ENCODE measurements around the gene CENPI. TPM values are rescaled to one million over a fixed set of nuclear protein-coding genes. Genes with fewer than 3 reads are reported as not detected.

The CENPI gene
- total RNA-seq, 1 donor from 2014 or later: 8.4 TPM

GRCh38 chrX:101080326-101081124 lies 17.5 kb upstream of the CENPI start:
- Histone ChIP-seq H3K4me3 (ENCODE audit: low read length in 3 of 3) (no peak overlapping the region), H3K9me3 (ENCODE audit: control insufficient read depth in 3 of 3, low read length in 3 of 3) (no peaks in the 10 kb centered on the region), H3K27me3 (ENCODE audit: control insufficient read depth in 3 of 3, insufficient read depth in 3 of 3, low read length in 3 of 3) (peaks cover 0 to 24% (median 5%) of the 10 kb centered on the region in 3 donors), H3K9ac (ENCODE audit: low read depth in 1 of 3, low read length in 3 of 3) (no peak overlapping the region), H3K4me1 (ENCODE audit: control insufficient read depth in 3 of 3, insufficient read depth in 3 of 3, low read length in 3 of 3) (no peaks in the 10 kb centered on the region), H3K27ac (ENCODE audit: low read depth, low read length) (no peak overlapping the region), H3K36me3 (ENCODE audit: control insufficient read depth in 3 of 3, insufficient read depth in 3 of 3, low read length in 3 of 3) (no peaks in the 10 kb centered on the region)

DNA sequence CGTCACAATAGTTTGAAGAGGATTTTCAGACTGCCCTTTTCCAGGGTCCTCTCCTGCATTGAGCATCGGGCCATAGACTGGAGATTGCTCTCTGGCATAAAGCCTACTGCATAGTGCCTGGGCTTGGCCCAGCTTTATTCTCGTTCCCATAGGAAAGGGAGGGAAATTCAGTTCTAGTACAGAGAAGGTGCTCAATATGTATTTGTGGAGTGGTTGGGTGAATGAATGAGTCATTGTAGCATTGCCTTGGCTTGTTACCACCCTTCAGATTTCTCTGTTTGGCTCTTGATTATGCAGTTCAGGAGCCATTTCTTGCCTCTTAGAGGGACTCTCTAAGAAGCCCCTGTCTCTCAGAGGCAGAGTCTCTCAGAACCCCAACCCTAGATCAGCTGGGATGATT lies 16.8 kb upstream of the CENPI start:
- Histone ChIP-seq H3K4me3 (ENCODE audit: low read length in 3 of 3) (no peak overlapping the region), H3K27me3 (ENCODE audit: control insufficient read depth in 3 of 3, insufficient read depth in 3 of 3, low read length in 3 of 3) (peaks cover 0 to 24% (median 5%) of the 10 kb centered on the region in 3 donors), H3K4me1 (ENCODE audit: control insufficient read depth in 3 of 3, insufficient read depth in 3 of 3, low read length in 3 of 3) (no peaks in the 10 kb centered on the region), H3K9me3 (ENCODE audit: control insufficient read depth in 3 of 3, low read length in 3 of 3) (no peaks in the 10 kb centered on the region), H3K27ac (ENCODE audit: low read depth, low read length) (no peak overlapping the region), H3K36me3 (ENCODE audit: control insufficient read depth in 3 of 3, insufficient read depth in 3 of 3, low read length in 3 of 3) (no peaks in the 10 kb centered on the region), H3K9ac (ENCODE audit: low read depth in 1 of 3, low read length in 3 of 3) (no peak overlapping the region)

- no peak overlapping the region for H3K9ac ChIP-seq (ENCODE audit: low read depth in 1 of 3, low read length in 3 of 3)
- H3K9me3 ChIP-seq (ENCODE audit: control insufficient read depth in 3 of 3, low read length in 3 of 3): no peaks in the 10 kb centered on the region
- no peaks in the 10 kb centered on the region for H3K4me1 ChIP-seq (ENCODE audit: control insufficient read depth in 3 of 3, insufficient read depth in 3 of 3, low read length in 3 of 3)
- no peak overlapping the region for H3K4me3 ChIP-seq (ENCODE audit: low read length in 3 of 3)
- H3K36me3 ChIP-seq (ENCODE audit: control insufficient read depth in 3 of 3, insufficient read depth in 3 of 3, low read length in 3 of 3): no peaks in the 10 kb centered on the region
- no peak overlapping the region for H3K27ac ChIP-seq (ENCODE audit: low read depth, low read length)
- no peaks in the 10 kb centered on the region for H3K27me3 ChIP-seq (ENCODE audit: control insufficient read depth in 3 of 3, insufficient read depth in 3 of 3, low read length in 3 of 3)
Measured at GRCh38 chrX:101091817-101092216, 6.2 kb upstream of the CENPI start.

GRCh38 chrX:101108284-101108683 lies 10.3 kb downstream of the CENPI start:
- no peaks in the 10 kb centered on the region for H3K4me1 ChIP-seq (ENCODE audit: control insufficient read depth in 3 of 3, insufficient read depth in 3 of 3, low read length in 3 of 3)
- no peaks in the 10 kb centered on the region for H3K9me3 ChIP-seq (ENCODE audit: control insufficient read depth in 3 of 3, low read length in 3 of 3)
- no peaks in the 10 kb centered on the region for H3K27me3 ChIP-seq (ENCODE audit: control insufficient read depth in 3 of 3, insufficient read depth in 3 of 3, low read length in 3 of 3)
- no peaks in the 10 kb centered on the region for H3K36me3 ChIP-seq (ENCODE audit: control insufficient read depth in 3 of 3, insufficient read depth in 3 of 3, low read length in 3 of 3)
- H3K4me3 ChIP-seq (ENCODE audit: low read length in 3 of 3): no peak overlapping the region
- no peak overlapping the region for H3K27ac ChIP-seq (ENCODE audit: low read depth, low read length)
- H3K9ac ChIP-seq (ENCODE audit: low read depth in 1 of 3, low read length in 3 of 3): no peak overlapping the region

- Histone ChIP-seq H3K36me3 (ENCODE audit: control insufficient read depth in 3 of 3, insufficient read depth in 3 of 3, low read length in 3 of 3) (no peaks in the 10 kb centered on the region), H3K4me3 (ENCODE audit: low read length in 3 of 3) (no peak overlapping the region), H3K4me1 (ENCODE audit: control insufficient read depth in 3 of 3, insufficient read depth in 3 of 3, low read length in 3 of 3) (no peaks in the 10 kb centered on the region), H3K27ac (ENCODE audit: low read depth, low read length) (no peak overlapping the region), H3K9ac (ENCODE audit: low read depth in 1 of 3, low read length in 3 of 3) (no peak overlapping the region), H3K9me3 (ENCODE audit: control insufficient read depth in 3 of 3, low read length in 3 of 3) (no peaks in the 10 kb centered on the region), H3K27me3 (ENCODE audit: control insufficient read depth in 3 of 3, insufficient read depth in 3 of 3, low read length in 3 of 3) (no peaks in the 10 kb centered on the region)
Measured at GRCh38 chrX:101117701-101118100, 19.7 kb downstream of the CENPI start.

DNA sequence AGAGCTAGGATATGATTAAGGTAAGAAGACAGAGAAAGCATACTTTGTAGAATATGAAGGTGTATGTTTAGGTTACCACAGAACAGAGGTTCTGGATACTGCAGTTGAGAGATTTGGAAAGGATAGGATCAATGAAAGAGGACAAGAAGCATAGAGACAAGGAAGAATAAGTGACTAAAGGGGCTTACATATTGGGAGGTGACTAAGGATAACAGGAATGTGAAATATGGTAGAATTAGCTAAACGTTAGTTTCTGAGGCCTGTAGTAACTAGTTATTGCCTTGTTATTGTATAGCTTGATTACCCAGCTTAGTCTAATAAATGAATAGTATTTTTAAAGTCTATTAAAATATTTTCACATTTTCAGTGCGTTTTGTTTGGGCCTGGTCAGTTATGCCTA lies 38.2 kb downstream of the CENPI start:
- Histone ChIP-seq H3K4me1 (ENCODE audit: control insufficient read depth in 3 of 3, insufficient read depth in 3 of 3, low read length in 3 of 3) (no peaks in the 10 kb centered on the region), H3K9ac (ENCODE audit: low read depth in 1 of 3, low read length in 3 of 3) (no peak overlapping the region), H3K36me3 (ENCODE audit: control insufficient read depth in 3 of 3, insufficient read depth in 3 of 3, low read length in 3 of 3) (no peaks in the 10 kb centered on the region), H3K27ac (ENCODE audit: low read depth, low read length) (no peak overlapping the region), H3K9me3 (ENCODE audit: control insufficient read depth in 3 of 3, low read length in 3 of 3) (no peaks in the 10 kb centered on the region), H3K27me3 (ENCODE audit: control insufficient read depth in 3 of 3, insufficient read depth in 3 of 3, low read length in 3 of 3) (no peaks in the 10 kb centered on the region), H3K4me3 (ENCODE audit: low read length in 3 of 3) (no peak overlapping the region)

Other genes starting within 250 kb of the CENPI start
- gene NOX1, start 223.8 kb upstream of the CENPI start, total RNA-seq: not detected
- gene XKRX, start 169.3 kb upstream of the CENPI start, total RNA-seq: under 0.01 TPM
- not detected for gene ARL13A, start 128.5 kb upstream of the CENPI start, total RNA-seq
- gene TRMT2B, start 46.1 kb upstream of the CENPI start, total RNA-seq: 13.0 TPM
- gene TMEM35A, start 19.3 kb upstream of the CENPI start, total RNA-seq: 1.6 TPM
- gene DRP2, start 121.6 kb downstream of the CENPI start, total RNA-seq: 1.0 TPM
- gene TAF7L, start 193.1 kb downstream of the CENPI start, total RNA-seq: not detected

All from skeletal muscle tissue (tissue), 4 donors.